WTC11 (cell line): ENCODE measurements around the gene TRIM40.

Experiments
- ATF2 ChIP-seq: sonication (generic); formaldehyde crosslinking; IDR thresholded peaks from 2 replicates; pipeline ENCODE4 v1.8.1; 2022; ENCODE audit warnings: low read depth, missing genetic modification reagents, borderline replicate concordance
- CTCF ChIP-seq: fragments of 200-600 bp; IDR thresholded peaks from 2 replicates; pipeline ENCODE4 v1.8.0; 2022; ENCODE audit warnings: antibody characterized with exemption
- ETV6 ChIP-seq: sonication (generic); formaldehyde crosslinking; IDR thresholded peaks from 2 replicates; pipeline ENCODE4 v1.8.1; 2022; ENCODE audit warnings: mild to moderate bottlenecking, missing genetic modification reagents
- FOXP1 ChIP-seq: sonication (generic); formaldehyde crosslinking; IDR thresholded peaks from 2 replicates; pipeline ENCODE4 v1.8.0; 2022; ENCODE audit warnings: missing genetic modification reagents, mild to moderate bottlenecking, moderate library complexity, borderline replicate concordance
- SP1 ChIP-seq: sonication (generic); formaldehyde crosslinking; conservative IDR thresholded peaks from 2 replicates; pipeline ENCODE4 v1.8.1; 2022; ENCODE audit warnings: missing genetic modification reagents
- TCF7 ChIP-seq: sonication (generic); formaldehyde crosslinking; IDR thresholded peaks from 2 replicates; pipeline ENCODE4 v1.8.0; 2022; ENCODE audit warnings: mild to moderate bottlenecking, low read depth, missing genetic modification reagents, moderate library complexity
- TEAD4 ChIP-seq: sonication (generic); formaldehyde crosslinking; IDR thresholded peaks from 2 replicates; pipeline ENCODE4 v1.8.0; 2022; ENCODE audit warnings: mild to moderate bottlenecking, missing genetic modification reagents
- ZNF416 ChIP-seq: fragments of 250-450 bp; sonication (Bioruptor Pico); IDR thresholded peaks from 2 replicates; pipeline ENCODE4 v1.9.0; 2021; ENCODE audit warnings: mild to moderate bottlenecking, inconsistent platforms
- TF ChIP-seq, protein P1 (sequence below): sonication (generic); formaldehyde crosslinking; conservative IDR thresholded peaks from 2 replicates; pipeline ENCODE4 v1.8.1; 2022; ENCODE audit warnings: mild to moderate bottlenecking, missing genetic modification reagents

GRCh38 chr6:30150671-30151395, 14.9 kb downstream of the TRIM40 start:
- TF ChIP-seq ATF2 (no peak), CTCF (no peak), TEAD4 (CRISPR knock-in tag) (no peak), FOXP1 (no peak), TCF7 (CRISPR knock-in tag) (no peak), ETV6 (CRISPR knock-in tag) (no peak), ZNF416 (CRISPR knock-in tag) (no peak), SP1 (CRISPR knock-in tag) (no peak)
- TF ChIP-seq, protein P1, sequence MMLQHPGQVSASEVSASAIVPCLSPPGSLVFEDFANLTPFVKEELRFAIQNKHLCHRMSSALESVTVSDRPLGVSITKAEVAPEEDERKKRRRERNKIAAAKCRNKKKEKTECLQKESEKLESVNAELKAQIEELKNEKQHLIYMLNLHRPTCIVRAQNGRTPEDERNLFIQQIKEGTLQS (CRISPR knock-in tag): no peak
